ENCODE results near the gene RILPL2.
"Not testable (repeated sequence)": the region's sequence is repeated elsewhere in the genome, so short reads cannot be mapped to it uniquely, and the experiment has no call there.

The RILPL2 gene

GRCh38 chr12:123401753-123402683 is 34.5 kb downstream of the RILPL2 start:
- DNase-seq (ENCODE audit: low spot score), result no peak

GRCh38 chr12:123399255-123399617 is 37.2 kb downstream of the RILPL2 start:
- no peak for DNase-seq (ENCODE audit: low spot score)

DNA sequence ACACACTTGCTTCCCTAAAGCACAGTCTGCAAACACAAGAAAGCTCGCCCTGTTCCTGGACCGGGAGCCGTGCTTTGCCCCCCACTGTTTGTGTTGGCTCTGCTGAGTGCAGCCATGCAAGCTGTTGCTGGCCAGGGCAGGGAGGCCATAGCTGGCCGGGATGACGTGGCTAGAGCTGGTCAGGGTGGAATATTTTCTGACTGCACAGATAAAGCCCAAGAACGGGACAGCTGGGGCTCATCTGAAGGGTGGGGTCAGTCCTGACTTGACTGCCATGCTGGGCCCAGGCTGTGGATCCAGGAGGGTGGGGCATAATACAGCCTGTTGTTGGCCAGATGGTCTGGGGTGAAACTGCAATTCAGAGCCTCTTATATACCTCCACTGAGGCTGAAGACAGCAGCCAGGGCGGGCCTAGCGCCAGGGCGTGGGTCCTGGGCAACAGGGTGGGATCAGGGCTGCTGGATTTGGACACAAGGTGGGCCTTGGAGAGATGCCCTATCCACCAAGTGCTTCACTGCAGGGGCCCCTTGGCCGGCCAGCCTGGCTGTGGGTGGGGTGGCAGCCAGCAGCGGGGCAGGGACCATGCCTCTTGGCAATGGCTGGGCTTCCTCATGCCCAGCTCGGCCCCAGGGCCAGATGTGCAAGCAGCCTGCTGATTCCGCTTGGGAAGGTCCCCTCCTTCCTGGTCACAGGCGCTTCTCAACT is 37.8 kb downstream of the RILPL2 start:
- DNase-seq (ENCODE audit: low spot score), result no peak

DNA sequence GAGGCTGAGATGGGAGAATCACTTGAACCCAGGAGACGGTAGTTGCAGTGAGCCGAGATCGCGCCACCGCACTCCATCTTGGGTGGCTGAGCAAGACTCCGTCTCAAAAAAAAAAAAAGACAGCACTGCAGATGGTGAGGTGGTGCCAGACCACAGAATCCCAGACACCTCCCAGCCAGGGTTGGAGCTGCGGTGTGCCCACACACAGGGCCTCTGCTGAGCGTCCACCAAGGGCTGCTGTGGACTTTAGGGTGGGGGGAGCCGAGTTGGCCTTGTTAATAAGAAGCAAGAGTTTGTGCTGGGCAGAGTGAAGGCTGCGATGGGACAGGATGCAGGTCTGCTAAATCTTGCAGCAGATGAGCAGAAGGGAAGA is 38.3 kb downstream of the RILPL2 start:
- no peak for DNase-seq (ENCODE audit: low spot score)

DNA sequence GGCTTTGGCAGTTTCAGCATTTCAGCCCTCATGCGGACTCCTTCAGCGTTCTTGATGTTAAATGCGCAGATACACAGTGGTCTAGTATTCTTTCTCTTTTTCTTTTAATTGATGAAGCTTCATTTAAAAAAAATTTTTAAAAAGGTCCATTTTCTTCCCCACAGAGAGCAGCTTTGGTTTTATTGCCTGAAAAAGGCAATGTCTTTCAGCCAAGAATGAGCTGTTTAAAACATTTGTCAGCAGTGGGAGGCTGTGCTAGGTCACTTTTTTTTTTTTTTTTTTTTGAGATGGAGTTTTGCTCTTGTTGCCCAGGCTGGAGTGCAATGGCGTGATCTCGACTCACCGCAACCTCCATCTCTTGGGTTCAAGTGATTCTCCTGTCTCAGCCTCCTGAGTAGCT is 39.1 kb downstream of the RILPL2 start:
- DNase-seq (ENCODE audit: low spot score), result no peak

GRCh38 chr12:123396954-123397353 is 39.5 kb downstream of the RILPL2 start:
- DNase-seq (ENCODE audit: low spot score), result no peak

- DNase-seq (ENCODE audit: low spot score), result no peak
Measured at GRCh38 chr12:123396543-123396942, 39.9 kb downstream of the RILPL2 start.

DNA sequence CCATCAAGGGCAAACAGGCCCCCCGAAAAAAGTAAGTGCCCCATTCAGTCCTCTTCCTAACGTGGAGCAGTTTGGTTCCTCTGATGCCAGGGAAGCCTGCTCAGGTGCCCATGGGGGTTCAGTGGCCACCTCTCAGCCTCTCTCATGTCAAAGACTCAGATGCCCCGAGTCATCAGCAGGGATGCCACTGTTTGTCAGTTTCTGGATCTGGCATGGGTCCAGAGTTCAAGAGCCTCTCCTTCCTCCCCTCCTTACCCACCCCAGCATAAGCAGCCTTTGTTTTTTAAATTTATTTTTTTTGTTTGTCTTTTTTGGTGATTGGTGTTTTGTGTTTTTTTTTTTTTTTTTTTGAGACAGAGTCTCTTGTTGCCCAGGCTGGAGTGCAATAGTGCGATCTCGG is 41.2 kb downstream of the RILPL2 start:
- DNase-seq (ENCODE audit: low spot score), result no peak

GRCh38 chr12:123393747-123394146 is 42.7 kb downstream of the RILPL2 start:
- DNase-seq (ENCODE audit: low spot score), result no peak

DNA sequence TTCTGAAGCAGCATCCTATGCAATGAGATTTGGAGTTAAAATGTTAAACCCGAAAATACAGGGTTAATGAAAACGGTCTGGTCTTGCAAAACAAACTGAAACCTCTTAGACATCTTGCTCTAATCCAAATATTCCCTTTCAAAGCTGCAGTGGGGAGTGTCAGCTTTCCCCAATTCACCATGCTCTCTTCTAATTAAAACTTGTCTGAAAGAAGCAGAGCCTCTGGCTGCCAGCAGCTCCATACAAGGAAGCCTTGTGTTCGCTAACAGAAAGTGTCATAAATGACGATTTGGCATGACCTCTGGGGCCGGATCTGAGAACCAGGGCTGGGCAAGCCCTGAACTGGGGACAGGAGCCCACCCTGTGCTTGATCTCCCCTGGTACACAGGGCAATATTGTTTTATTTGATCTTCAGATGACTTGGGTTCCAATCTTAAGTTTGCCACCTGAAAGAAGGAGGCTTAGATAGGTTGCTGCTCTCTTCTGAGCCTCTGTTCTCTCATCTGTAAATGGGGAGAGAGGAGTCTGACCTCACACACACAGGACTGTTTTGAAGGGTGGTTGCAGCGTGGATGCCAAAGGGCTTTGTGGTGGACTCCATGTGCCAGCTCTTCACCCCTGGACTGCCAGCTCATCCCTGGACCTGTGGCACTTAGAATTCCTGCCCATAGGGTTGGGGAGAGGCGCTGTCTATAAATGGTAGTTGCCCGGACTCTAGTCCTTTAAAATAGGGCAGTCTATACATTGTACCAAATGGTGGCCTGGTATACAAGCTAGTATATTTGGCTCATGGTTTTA is 44.7 kb downstream of the RILPL2 start:
- no peak for DNase-seq (ENCODE audit: low spot score)

DNA sequence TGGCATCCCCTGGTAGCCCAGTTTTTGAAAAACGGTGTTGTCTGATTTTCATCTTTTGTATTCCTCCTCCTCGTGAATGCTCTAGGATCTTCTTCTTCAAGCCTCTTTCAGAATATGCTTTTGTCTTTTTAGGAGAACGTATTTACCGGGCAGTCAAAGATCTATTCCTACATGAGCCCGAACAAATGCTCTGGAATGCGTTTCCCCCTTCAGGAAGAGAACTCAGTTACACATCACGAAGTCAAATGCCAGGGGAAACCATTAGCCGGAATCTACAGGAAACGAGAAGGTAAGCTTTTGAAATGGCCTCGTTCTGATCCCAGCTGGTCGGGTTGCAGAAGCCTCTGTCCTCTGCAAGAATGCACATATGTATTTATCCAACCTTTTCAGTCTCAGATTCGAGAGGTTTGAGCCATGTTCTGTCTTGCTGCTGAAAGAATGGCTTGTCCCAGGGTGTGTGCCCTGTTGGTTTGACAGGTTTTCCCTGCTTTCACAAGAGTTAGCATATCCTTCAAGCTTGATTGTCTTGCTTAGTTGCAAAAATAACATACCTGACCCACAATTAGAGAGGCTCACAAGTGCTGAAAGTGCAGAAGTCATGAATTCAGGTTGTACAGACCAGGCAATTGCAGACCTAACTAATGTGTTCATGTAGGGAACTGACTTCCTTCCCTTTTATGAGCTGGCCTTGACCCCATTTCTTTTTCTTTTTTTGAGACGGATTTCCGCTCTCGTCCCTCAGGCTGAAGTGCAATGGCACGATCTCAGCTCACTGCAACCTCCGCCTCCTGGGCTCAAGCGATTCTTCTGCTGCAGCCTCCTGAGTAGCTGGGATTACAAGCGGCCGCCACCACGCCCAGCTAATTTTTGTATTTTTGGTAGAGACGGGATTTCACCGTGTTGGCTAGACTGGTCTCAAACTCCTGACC is 45.7 kb downstream of the RILPL2 start:
- no peak for DNase-seq (ENCODE audit: low spot score)

DNA sequence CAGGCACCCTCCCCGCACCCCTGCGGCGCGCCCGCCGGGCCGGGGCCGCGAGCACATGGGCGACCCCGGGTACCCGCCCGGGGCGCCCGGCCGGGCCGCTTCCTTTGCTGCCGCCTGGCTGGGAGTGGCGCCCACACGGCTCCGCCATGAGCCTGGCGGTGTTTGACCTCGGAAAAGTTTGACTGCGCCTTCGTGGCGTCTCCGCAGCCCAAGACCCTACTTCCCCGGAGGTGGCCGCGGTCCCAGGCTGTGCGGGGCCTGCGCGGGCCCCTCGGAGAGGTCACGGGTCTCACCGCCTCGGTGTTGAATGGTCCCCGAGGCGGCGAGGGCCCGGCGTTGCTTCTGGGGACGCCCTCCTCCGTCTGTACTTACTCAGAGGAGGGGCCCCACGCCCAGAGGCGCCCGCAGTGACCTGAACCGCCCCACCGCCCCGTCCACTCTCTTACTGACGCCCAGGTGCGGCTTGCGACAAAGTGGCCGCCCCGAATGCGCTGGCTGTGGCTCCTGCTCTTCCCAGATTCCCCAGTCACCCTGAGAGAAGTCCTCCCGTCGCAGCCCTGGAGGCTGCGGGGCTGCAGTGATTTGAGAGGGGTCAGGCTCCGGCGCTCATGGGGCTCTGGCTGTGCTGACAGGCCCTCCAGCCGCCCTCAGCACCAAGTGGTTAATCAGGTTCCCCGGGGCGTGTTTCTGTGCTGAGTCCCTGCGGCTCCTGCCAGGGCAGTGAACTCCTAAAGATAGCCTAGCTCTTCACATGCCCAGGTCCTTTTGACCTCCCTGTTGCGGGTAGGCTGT is 46.7 kb downstream of the RILPL2 start:
- peak; percentile 14 for DNase-seq (ENCODE audit: low spot score)

GRCh38 chr12:123388951-123389559 is 47.4 kb downstream of the RILPL2 start:
- DNase-seq (ENCODE audit: low spot score), result no peak

- DNase-seq (ENCODE audit: low spot score), result peak; percentile 73
Measured at GRCh38 chr12:123388177-123388950, 48.1 kb downstream of the RILPL2 start.

DNA sequence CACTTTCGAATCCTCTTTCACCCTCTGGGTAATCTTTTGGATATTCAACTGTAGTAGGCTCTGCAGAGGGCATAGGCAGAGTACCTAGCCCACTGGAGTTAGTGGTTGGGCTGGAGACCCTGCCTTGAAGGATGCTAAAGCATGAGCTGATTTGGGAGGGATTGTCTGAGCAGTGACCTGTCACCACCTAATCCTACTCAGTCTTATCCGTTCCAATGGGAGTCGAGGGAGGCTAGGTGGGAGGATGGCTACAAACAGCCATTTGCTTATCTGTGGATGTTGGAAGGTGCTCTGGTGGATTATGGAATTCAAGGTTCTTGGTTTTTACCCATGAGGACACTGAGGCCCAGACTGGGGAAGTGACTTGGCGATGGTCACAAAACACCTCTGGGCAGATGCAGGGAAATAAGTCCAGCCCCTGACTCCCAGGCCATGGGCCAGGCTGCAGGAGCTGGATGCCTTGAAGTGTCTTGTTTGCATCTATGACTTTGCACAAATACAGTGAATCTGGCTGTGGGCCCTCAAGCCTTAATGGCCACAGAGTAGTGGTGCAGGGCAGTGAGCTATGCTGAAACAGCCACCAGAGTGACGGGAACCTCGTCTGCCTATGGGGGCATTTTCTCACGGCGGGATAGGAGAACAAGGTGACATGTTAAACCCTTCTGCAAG is 48.8 kb downstream of the RILPL2 start:
- DNase-seq (ENCODE audit: low spot score), result no peak

GRCh38 chr12:123385536-123385935 is 50.9 kb downstream of the RILPL2 start:
- DNase-seq (ENCODE audit: low spot score), result not testable (repeated sequence)

GRCh38 chr12:123384994-123385376 is 51.5 kb downstream of the RILPL2 start:
- DNase-seq (ENCODE audit: low spot score), result no peak

GRCh38 chr12:123384318-123384993 is 52.0 kb downstream of the RILPL2 start:
- DNase-seq (ENCODE audit: low spot score), result no peak

Data from CD4-positive, alpha-beta T cell treated with Interleukin-2 at 100 ng/mL for 4 hours (primary cell).